A204.1 (cell line): ENCODE measurements around the gene FKBP4.
"Not testable (repeated sequence)": the region's sequence is repeated elsewhere in the genome, so short reads cannot be mapped to it uniquely, and the experiment has no call there.

ENCODE experiments used
- FAIRE-seq: peaks from 2 replicates; lab custom pipeline; 2012; peaks lifted over from hg19 to GRCh38; lab: Jason Lieb, UNC

Gene FKBP4, protein sequence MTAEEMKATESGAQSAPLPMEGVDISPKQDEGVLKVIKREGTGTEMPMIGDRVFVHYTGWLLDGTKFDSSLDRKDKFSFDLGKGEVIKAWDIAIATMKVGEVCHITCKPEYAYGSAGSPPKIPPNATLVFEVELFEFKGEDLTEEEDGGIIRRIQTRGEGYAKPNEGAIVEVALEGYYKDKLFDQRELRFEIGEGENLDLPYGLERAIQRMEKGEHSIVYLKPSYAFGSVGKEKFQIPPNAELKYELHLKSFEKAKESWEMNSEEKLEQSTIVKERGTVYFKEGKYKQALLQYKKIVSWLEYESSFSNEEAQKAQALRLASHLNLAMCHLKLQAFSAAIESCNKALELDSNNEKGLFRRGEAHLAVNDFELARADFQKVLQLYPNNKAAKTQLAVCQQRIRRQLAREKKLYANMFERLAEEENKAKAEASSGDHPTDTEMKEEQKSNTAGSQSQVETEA

DNA sequence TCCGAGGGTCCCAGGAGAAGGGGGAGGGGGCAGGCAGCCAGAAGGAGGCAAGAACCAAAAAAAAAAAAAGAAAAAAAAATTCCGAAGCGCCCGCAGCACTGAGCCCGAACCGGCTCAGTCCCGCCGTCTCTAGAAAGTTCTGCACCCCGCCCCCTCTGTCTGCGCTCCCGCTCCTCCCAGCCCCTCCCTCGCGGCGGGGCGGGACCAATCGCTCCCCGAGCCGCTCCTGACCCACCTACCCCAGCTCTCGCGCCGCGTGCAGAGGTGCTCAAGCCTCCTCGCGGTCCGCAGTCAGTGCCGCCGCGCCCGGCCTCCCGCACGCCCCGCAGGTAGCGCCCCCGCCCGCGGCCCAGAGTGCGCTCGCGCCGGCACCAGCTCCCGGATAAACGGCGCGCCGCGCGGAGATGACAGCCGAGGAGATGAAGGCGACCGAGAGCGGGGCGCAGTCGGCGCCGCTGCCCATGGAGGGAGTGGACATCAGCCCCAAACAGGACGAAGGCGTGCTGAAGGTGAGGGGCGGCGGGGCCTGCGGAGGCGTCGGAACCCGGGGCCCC, at the start of gene FKBP4:
TSS of gene FKBP4 (plus strand) at position 235 of the 554 bp plus-strand sequence. CDS start at position 405, 170 bp downstream.
- no peak for FAIRE-seq

DNA sequence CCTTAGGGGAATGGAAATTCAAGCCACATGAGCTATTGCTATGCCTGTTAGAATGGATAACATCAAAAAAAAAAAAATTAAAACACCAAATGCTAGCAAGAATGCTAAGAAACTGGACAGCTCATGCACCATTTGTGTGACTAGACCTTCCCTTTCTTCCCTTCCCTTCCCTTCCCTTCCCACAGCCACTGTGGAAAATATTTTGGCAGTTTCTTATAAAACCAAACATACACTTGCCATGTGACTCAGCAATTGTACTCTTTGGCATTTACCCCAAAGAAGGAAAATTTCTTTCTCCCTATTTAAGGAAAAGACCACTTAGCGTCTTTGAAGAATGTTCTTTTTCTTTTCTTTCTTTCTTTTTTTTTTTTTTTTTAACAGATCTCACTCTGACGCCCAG, 49.1 kb upstream of the FKBP4 start:
- no peak for FAIRE-seq

DNA sequence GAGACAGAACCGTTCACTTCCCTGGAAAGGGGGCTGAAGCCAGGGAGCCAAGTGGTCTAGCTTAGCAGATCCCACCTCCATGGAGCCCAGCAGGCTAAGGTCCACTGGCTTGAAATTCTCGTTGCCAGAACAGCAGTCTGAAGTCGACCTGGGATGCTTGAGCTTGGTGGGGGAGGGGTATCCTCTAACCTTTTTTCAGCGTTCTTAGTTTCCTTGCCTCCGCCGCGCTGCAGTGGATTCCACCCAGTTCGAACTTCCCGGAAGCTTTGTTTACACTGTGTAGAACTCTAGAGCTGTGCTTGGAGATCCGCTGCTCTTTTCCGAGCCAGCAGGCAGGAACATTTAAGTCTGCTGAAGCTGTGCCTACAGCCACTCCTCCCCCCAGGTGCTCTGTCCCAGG, 45.2 kb upstream of the FKBP4 start:
- no peak for FAIRE-seq

DNA sequence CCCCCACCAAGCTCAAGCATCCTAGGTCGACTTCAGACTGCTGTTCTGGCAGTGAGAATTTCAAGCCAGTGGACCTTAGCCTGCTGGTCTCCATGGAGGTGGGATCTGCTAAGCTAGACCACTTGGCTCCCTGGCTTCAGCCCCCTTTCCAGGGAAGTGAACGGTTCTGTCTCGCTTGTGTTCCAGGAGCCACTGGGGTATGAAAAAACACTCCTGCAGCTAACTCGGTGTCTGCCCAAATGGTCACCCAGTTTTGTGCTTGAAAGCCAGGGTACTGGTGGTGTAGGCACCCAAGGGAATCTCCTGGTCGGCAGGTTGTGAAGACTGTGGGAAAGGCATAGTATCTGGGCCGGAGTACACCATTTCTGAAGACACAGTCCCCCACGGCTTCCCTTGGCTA, 44.6 kb upstream of the FKBP4 start:
- no peak for FAIRE-seq

DNA sequence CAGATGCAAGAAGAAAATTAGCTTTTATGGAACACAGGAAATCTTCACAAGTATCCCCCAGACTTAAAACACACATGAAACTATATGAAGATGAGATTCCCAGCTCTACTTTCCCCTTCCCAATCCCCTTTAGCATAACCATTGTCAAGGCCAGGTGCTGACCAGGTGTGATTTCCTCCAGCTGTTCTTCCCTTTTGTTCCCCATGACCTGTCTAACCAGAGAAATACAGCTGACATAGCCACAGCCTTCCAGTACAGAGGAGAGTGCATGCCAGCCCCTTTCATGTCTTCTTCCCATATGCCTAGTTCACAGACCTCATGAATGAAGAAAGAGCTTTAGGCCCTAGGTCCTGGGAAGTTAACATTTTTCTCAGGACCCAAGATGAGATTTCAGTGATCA, 43.5 kb upstream of the FKBP4 start:
- FAIRE-seq, result no peak

DNA sequence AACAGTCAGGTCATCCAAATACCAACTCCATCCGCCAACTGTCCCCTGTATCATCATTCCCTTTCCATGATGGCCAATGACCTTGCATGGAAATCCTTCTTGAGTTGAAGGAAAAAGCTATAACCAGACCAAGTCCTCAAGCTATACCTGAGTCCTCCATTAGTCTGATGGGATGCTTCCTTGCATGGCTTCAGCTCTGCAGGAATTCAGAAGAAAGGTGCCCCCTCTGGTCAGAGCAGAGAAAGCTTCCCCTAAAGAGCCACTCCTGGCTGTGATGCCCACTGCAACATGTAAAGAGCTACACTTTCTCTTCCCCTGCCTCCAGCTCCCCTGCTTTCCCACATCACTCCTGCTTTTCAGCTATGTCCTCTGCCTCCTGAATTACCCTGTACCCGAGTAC, 43.1 kb upstream of the FKBP4 start:
- no peak for FAIRE-seq

DNA sequence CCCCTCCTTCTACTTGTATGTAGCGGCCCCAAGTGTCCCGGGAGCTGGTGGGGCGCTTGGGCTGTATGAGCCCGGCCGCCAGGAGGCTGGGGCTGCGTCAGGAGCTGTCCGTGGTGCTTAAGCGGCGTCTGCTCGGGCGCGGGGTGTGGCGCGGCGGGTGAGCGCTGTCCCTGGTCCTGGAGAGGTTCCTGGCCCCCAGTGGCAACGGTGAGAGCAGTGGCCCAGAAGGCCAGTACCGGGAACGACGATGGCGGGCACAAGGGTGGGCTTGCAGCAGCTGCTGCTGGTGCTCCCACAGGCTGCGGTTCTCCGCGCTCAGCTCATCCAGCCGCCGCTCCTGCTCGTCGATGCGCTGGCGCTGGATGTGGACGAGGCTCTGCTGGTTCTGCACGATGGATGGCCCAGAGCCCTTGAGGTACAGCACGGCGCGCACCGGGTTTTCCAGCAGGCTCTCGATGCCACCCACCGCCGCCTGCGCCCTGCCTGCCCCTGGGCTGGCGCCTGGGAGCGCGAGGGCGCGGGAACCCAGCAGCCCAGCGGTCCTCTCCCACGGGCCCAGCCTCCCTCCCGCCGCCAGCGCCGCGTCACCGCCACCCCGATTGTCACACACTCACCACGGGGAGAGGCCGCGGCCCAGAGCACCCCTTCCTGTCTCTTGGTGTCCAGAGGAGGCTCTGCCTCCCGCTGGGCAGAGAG, 41.9 kb upstream of the FKBP4 start:
- no peak for FAIRE-seq

DNA sequence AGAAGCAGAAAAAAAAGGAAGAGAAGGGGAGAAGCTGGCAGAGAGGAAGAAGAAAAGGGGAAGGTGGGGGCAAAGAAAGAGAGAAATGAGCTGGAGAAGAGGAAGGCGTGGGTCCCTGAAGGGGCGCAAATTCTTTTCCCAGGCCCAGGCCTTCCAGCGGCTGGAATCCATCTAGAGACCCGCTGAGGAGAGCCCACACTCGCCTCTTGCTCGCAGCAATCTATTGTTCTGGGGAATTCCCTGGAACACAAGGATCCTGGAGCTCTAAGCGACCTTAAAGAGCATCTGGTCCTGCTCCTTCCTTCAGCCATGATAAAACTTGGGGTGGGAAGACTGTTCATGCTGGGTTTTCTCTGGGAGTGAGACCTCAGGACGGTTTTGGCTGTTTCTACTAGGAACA, 41.2 kb upstream of the FKBP4 start:
- FAIRE-seq, result no peak

DNA sequence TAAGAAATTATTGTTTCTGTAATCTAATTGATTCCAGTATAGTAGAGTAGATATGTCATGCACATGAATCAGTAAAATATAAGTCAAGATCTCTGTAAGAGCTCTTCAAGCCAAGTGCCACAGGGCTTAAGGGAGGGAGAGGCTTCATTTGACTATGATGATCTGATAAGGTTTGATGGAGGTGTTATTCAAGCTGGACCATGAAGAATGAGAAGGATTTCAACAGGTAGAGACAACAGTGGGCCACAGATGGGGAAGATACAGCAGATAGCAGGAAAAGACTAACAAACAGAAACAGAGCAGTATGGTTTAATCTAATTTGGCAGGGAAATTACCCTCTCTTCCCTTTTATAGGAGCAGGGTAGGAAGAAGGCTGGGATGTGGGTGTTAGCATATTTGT, 40.6 kb upstream of the FKBP4 start:
- no peak for FAIRE-seq

DNA sequence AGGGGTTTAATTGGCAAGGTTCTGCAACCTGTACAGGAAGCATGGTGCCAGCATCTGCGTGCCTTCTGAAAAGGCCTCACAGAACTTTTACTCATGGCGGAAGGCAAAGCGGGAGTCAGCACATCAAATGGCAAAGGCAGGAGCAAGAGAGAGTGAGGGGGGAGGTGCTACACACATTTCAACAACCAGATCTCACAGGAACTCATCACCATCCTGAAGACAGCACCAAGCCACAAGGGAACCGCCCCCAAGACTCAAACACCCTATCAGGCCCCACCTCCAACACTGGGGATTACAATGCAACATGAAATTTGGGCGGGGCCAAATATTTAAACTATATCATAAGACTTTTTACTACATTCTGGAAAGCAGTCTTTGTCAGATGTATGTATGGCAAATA, 38.0 kb upstream of the FKBP4 start:
- FAIRE-seq, result no peak

DNA sequence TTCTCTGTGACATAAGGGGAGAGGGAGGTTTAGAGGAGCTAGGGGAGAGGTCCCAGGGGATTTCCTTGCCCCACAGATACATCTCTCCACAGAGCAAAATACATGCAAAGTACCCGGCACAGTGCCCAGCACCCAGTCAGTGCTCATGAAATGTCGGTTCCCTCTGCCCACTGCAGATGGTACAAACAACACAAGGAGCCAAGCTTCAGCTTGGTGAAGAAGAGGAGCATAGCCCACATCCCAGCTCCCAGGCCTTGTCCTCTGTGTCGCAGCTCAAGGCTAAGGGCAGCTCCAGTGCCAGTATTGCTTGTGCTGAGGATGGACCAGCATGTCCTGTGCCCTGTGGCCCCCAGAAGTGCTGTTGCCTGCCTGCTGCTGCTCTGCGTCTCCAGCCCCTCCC, 35.0 kb upstream of the FKBP4 start:
- FAIRE-seq, result no peak

DNA sequence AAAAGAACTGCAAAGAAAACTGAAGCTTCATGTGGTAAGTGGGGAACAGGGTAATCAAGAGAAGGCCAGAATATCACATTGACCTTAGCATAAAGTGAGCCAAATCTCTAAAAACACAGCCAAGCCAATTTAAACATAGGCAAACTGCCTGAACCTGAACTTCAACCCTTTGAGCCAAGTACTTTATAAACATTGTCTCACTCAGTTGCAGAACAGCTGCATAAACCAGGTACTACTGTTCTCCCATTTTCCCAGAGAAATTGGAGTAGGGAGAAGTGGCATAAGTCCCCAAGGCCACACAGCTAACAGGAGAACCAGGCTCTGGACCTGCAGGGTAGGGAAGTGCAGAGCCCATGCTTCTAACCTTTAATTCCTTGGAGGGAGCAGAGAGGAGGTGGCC, 30.4 kb upstream of the FKBP4 start:
- FAIRE-seq, result no peak

DNA sequence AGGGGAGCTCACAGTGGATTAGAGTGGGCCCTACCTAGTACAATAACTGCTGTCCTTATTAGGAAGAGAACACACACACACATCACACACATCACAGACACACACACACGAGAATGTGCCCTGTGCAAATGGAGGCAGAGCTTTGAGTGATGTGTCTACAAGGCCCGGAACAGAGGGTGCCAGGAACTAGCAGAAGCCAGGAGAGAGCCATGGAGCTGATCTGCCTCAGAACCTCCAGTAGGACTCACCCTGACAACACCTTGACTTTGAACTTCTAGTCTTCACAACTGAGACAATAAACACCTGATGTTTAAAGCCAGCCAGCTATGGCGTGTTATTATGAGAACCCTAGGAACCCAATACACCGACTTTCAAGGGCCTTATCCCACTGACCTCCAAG, 29.7 kb upstream of the FKBP4 start:
- FAIRE-seq, result no peak

DNA sequence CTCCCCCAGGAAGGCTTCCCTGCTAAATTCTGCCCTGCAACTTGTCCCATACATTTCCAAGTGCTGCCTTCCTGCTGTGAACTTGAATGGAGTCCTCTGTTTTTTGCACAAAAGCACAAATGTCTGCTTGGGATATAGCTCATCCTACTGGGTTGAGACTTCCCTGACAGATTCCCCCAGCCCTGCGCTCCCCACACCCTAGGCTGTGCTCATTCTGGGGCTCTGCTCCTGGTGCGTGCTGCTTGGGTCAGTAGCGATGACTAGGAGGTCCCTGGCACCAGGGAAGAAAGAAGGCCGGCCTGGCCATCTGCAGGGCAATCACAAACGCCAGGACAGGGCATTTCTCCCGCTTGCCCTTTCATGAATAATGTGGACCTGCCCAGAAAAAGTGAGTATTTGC, 29.2 kb upstream of the FKBP4 start:
- no peak for FAIRE-seq

DNA sequence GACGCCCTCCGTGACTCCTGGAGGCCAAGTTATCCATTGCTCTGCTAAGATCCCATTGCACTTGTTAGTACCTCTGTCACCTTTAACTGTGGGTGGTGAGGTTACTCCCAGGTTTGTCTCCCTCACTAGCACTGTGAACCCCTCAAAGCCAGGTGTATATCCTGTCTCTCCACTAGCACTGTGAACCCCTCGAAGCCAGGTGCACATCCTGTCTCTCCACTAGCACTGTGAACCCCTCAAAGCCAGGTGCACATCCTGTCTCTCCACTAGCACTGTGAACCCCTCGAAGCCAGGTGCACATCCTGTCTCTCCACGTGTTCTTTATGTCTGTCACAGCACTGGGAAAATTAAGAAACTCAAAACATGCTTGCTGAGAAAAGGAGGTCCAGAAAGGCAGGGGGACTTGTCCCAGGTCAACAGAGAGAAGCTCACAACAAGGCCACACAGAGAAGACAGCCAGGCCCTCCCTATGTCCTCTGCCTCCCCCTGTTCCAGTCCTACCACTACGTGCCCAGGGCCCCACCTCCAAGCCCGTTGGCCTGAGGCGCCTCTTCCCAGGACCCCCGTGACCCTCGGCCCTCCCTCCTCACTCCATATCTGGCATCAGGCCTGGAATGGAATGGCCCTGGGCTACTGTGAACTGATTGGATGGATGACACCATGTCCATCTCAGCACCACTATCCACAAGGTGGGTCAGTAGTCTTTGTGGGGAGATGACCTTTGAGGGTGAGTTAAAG, 26.4 kb upstream of the FKBP4 start:
- FAIRE-seq, result no peak

DNA sequence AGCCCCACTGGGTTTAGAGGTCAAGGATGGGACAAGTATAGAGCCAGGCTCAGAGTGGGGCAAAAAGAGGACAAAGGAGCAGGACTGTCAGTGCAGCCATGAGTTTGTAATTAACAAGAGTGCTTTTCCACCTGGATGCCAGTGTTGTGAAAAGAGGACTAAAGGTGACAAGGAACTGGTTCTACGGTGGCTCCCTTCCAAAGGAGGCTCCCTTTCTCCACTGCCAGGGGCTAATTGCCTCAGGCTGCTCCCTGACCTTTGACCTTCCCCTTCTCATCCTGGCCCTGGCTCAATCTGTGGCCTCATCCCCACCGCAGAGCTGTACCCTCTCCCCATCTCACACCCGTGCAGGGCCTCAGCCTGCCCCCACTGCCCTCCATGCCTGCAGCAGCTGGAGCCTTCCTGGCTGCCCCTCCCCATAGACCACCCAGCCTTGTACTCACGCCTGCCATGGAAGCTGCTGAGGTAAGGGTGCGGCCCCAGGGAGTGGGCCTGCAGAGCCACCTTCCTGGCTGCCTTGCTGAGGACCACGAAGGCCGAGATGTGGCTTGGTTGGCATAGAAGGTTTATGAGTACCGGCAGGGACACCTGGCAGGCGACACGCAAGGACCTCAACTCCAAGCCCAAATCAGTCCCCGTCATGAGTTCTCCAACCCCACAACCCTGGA, 24.8 kb upstream of the FKBP4 start:
- FAIRE-seq, result no peak

DNA sequence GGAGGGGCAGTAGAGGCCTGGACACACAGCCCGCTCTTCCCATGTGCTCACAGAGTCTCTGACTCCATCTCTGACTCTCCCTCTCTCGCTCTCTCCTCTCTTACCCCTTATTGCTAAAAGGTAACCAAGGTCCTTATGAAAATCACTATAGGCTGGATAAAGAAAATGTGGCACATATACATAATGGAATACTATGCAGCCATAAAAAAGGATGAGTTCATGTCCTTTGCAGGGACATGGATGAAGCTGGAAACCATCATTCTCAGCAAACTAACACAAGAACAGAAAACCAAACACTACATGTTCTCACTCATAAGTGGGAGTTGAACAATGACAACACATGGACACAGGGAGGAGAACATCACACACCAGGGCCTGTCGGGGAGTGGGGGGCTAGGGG, 24.2 kb upstream of the FKBP4 start:
- FAIRE-seq, result not testable (repeated sequence)

DNA sequence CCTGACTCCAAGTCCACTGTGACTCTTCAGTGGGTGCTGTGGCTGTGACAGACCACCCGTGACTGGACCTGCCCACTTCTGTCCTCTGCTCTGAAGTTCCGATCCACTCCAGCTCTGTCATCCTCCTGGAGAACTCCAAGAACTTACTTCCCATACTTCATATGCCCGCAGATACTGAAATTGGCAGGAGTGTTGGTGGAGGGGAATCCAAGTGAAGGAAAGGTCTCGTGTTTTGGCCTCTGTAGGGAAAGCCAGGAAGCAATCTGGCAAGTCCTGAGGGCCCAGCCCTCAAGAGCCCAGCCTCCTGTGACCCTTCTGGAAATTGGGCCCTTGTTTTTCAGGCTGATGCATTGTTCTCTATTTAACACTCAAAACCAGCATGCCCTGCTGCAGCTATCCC, 22.4 kb upstream of the FKBP4 start:
- FAIRE-seq, result no peak

DNA sequence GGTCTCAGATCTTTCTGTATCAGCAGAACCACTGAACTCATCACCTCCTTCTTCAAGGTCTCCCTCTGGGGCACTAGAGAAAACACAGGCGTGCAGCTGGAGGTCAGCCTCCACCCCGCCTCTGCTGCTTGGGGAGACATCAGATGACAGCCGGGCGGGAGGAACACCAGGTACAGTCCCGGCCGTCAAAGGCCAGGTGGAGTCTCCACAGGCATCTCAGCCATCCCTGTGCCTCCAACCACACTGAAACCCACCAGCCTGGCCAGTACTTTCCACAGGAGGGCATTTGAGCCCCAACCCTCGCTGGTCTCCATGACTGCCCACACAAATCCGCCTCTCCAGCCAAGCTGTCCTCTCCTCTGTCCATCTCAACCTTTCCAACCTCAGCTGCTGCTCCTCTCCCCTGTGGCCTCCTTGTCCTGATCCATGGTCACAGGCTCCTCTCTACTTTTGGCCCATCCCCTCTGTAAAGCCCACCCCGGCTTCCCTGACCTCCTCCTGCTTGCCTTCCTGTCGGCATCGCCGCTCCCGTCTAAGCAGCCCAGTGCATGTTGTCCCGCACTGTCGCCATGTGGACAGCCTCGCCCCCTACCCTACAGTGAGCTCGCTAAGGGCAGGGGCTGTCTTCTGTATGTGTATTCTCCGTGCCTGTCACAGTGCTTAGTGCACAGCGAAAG, 21.4 kb upstream of the FKBP4 start:
- no peak for FAIRE-seq

DNA sequence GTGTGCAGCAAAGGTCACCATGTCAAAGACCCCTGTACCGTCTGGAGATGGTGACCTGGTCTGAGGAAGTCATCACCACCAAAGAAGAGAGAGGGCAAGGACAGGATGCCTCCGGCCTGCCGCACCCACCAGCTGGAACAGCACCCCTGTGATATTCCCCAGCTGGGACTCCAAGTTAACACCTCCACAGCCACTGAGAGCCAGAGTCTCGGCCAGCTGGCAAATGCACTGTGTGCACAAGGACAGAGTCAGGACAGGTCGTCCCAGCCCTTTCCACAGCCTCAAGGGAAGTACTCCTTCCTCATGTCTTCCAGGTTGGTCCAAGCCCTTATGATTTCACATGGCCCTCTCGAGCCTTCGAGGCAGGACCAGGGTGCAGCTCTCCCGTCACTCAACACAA, 19.3 kb upstream of the FKBP4 start:
- no peak for FAIRE-seq

DNA sequence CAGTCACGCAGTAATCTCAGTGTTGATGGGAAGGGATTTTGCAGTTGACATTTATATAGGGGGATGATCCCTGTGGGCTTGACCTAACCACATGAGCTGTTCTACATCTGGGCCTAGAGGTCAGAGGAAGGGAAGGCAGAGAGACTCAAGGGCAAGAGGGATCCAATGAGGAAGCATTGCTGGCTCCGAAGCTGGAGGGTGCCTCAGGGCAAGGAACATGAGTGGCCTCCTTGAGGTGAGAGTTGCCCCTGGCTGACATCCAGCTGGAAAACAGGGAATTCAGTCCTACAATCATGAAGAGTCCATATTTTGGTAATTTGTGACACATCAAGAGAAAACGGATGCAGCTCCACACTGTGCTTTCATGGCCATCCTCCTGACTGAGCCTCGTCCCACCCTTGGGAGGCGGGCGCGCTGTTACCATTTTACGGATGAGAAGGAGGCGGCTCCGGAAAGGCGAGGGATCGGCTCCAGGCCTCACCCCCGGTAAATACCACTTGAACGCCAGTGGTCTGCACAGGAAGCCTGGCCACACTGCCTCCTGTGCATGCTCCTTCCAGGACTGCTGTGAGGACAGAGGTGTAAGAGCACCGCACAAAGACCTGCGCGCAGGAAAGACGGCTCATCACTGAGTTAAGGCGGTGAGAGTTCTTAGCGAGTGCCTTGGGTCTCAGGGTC, 18.5 kb upstream of the FKBP4 start:
- FAIRE-seq, result no peak
